Hematopoietic multipotent progenitor cell treated with erythropoietin and hydrocortisone succinate and interleukin-3 and kit ligand, for 6 days (in vitro differentiated cells): Measurements from ENCODE around the gene WDFY2.

Source experiments
- DNase-seq: peaks from one replicate; pipeline ENCODE4 v3.0.0-alpha.2; 2015

WDFY2 gene

GRCh38 chr13:51803422-51804294, 219.4 kb downstream of the WDFY2 start, which contains the start of gene DHRS12:
Gene DHRS12, minus strand, starts transcription at chr13:51804163. Its CDS starts 4,504 bp downstream, at chr13:51799659.
- DNase-seq, result peak; percentile 94

DNA sequence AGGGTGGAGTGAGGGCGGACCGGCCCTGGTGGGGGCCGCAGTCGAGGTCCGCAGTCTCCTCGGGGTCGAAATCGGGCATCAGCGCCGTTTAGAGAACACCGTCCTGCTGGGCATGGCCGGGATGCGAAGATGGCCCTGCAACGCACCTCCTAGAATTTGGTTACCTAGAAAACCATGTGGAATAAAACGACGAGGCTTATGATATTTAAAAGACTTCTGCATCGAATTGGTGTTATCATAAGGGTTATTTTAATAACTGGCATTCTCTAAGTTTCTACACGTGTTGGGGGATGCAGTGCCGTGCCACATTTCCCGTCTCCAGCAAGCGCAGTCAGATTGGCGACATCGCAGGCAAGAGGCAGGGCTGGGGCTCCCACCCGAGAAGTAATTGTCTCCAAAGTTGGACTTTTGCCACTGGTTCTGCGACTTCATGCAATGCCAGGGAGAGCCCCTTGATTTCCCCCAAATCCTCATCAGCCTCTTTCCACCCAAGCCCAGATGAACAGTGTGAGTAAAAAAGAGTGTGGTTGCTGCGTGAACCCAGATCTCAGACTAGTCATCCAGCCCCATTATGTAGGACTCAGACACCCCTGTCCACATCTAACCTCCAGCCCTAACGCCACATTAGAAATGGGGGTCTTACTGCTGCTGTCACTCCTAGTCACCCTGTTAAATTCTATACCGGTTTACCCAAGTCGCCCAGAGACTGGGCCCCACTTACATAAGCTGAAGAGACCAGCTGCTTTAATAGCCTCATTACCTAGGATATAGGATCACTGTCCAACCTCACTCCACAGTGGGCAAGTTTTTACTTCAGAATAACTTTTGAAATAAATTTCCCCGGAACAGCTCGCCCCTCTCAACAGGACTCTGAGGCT, 220.3 kb downstream of the WDFY2 start:
- no peak for DNase-seq

- DNase-seq, result no peak
Observed at GRCh38 chr13:51805313-51805712, 221.1 kb downstream of the WDFY2 start.

DNA sequence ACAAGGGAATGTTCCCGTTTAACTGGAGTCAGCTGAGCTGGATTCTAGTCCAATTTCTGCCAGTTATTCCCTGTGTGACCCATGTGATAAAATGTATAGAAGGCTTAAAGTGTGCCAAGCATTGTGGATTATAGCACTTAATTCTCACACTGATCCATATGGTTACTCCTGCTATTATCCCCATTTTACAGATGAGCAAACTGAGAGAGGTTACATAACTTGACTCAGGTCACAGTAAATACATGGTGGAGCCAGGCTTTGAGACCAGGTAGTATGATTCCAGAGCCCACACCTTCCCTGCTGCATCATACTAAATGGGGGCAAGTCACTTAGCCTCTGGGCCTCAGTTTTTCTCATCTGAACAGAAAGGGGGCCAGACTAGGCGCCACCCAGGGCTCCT, 221.7 kb downstream of the WDFY2 start:
- no peak for DNase-seq

DNA sequence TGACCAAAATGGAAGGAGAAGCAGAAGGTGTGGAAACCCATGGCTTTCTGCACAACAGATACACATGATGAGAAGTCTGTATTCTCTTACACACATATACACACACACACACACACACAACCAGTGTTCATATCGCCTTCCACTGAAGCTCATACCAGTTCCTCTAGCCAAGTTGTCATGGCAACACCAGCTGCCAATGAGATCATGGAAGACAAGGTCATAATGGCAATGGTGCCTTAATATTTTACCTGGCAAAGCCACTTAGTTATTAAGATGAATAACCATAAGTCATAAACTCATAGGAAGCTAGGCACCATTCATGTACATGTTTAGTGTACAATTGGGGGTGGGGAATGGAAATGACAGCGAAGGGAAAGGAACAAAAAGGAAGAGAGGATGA, 222.3 kb downstream of the WDFY2 start:
- DNase-seq, result peak; percentile 63

DNA sequence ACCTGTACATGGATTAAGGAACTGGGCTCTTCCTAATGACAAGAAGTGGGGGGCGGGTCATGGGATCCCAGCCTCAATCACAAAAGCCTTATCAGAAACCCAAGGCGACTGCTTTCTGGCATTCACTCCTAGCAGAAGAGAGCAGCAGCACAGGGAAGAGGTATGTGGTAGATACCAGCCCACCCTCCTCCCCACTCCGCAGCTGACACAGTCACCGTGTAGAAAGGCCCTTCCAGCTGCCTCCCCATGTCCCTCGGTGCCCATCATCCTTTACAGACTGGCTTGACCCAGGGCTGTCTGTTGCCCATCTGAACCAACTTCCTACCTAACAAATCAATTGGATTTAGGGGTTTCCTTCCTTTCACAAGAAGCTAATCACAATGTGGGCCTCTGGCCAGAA, 222.8 kb downstream of the WDFY2 start:
- DNase-seq, result peak; percentile 42

- no peak for DNase-seq
Observed at GRCh38 chr13:51808811-51809210, 224.5 kb downstream of the WDFY2 start.

- no peak for DNase-seq
Observed at GRCh38 chr13:51811046-51811445, 226.8 kb downstream of the WDFY2 start.

DNA sequence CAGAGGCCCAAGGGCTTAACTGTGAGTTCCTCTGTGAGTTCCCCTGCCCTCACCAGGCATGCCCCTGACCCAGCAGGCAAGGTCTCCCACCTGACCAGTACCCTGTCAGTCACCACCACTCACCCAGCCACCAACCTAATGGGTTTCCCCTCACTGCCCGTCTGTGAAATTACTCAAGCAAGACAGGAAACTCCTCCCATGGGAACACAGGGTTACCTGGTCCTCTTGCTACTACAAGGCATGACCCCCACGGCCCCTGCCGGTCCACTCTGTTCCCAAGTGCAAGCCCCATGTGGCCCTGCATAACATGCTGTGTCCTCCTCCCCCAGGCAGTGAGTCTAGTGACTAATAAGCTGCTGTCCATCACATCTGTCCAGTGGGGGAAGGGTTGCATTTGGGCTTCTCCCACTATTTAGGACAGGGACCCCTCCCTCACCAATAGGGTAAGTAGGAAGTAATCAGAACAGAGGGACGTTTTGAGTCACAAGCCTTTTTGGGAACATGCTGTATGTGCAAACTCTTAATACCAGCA, 227.7 kb downstream of the WDFY2 start:
- DNase-seq, result no peak

- no peak for DNase-seq
Observed at GRCh38 chr13:51814071-51814470, 229.8 kb downstream of the WDFY2 start.

DNA sequence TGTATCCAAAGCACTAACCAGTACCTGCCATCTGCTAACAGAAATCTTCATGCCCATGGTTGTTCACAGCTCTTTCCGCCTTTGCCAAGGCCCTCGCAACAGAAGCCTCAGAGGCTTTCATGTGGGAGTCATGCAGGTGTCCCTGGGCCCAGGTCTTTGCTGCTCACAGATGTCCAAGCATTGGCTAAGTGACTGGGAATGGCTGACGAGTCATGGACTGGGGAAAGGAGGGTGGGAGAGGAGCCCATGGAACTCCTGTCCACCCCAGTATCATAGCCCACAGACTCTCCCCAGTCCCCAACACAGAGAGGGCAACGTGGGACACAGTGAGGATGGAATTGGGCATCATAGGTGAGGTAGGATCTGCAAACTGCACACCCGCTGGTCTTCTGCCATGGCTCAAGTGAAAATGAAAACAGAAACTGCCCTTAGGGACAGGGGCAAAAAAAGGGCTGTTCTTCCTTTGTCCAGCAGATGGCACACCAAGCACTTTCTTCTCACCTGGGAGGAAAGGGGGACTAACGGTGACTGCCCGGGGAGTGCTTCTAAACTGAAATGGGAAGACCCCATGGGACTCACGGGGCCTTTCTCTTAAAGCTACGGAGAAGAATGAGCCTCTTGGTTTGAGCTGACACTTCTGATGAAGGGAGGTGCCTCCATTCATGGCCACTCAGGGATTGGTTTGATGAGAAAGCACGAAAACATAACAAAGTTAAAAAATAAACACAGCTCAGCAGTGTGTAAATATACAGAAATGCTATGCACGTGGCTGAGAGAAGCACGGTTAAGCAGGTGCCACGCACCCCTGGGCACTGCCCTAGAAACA, 230.8 kb downstream of the WDFY2 start:
- peak; percentile 86 for DNase-seq

DNA sequence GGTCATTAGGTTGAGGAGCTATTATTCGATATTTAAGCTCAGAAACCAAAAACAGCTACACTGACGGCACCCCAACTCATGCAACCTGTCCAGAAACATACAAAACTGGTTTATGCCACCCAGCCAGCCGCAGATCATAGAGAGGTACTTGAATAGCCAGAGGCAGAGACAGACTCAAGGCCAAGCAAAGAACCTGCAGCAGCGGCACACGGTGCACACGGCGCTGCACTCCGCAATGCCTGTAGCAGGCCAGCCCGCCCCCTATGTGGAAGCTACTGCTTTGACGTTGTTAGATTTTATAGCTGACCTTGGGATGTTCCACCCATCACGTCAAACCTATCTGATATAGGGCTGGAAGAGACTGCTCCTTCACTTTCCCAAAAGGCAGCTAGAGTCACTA, 231.6 kb downstream of the WDFY2 start:
- DNase-seq, result no peak

GRCh38 chr13:51816604-51817249, 232.5 kb downstream of the WDFY2 start:
- no peak for DNase-seq
